GM12878 (cell line): Measurements from ENCODE around the gene HSPB1.

Experiments
- CHD1 ChIP-seq: IDR thresholded peaks from 2 replicates; pipeline ENCODE4 v1.6.1; 2012; ENCODE audit warnings: low read depth, low read length, improper control_type of control experiment
- CREM ChIP-seq: IDR thresholded peaks from 2 replicates; pipeline ENCODE4 v1.6.1; 2014; ENCODE audit warnings: antibody characterized with exemption, low read depth
- EZH2 ChIP-seq: IDR thresholded peaks from 2 replicates; pipeline ENCODE4 v1.6.1; 2012; ENCODE audit warnings: low read depth, mild to moderate bottlenecking, control low read depth, inconsistent platforms, low read length, borderline replicate concordance; ENCODE audit not compliant: control insufficient read depth
- MEF2A ChIP-seq: IDR thresholded peaks from 2 replicates; pipeline ENCODE4 v1.6.1; 2011; ENCODE audit warnings: low read depth, mild to moderate bottlenecking, low read length, moderate library complexity; ENCODE audit not compliant: insufficient read depth
- NBN ChIP-seq: fragments of 450-650 bp; IDR thresholded peaks from 2 replicates; pipeline ENCODE4 v1.6.1; 2016
- POLR2A ChIP-seq: IDR thresholded peaks from 2 replicates; pipeline ENCODE4 v1.6.1; 2011; ENCODE audit warnings: low read depth, mild to moderate bottlenecking, low read length
- SRF ChIP-seq, 2 experiments: IDR thresholded peaks; 2 replicates each; pipeline ENCODE4 v1.6.1; 2011; ENCODE audit warnings: low read depth in 2 of 2, low read length in 2 of 2, mild to moderate bottlenecking in 1 of 2, moderate library complexity in 1 of 2
- TBL1XR1 ChIP-seq: IDR thresholded peaks from 2 replicates; pipeline ENCODE4 v1.6.1; 2012; ENCODE audit warnings: low read depth, low read length, improper control_type of control experiment
- TF ChIP-seq, protein P1 (sequence below): IDR thresholded peaks from 2 replicates; pipeline ENCODE4 v1.6.1; 2012; ENCODE audit warnings: mild to moderate bottlenecking, low read depth, low read length
- TF ChIP-seq, protein P2 (sequence below), 3 experiments: IDR thresholded peaks in 2 of 3; conservative IDR thresholded peaks in 1 of 3; 2 replicates each; pipeline ENCODE4 v1.5.1; 2011; ENCODE audit warnings: low read depth in 3 of 3, low read length in 3 of 3, mild to moderate bottlenecking in 3 of 3, control low read depth in 2 of 3, moderate library complexity in 2 of 3, inconsistent platforms in 1 of 3, mixed read lengths in 1 of 3; ENCODE audit not compliant: control insufficient read depth in 2 of 3, insufficient read depth in 1 of 3; ENCODE audit errors: extremely low read depth in 1 of 3

DNA sequence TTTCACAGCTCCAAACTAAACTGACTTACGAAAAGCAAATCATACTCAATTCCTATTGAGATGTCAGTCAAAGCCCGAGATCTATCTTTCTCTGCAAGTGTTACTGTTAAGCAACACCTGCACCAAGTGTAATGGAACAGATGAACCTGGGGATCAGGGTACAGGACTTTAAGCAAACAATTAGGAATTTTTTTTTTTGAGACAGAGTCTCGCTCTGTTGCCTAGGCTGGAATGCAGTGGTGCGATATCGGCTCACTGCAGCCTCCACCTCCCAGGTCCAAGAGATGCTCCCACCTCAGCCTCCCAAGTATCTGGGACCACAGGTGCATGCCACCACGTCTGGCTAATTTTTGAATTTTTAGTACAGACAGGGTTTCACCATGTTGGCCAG is 41.5 kb downstream of the HSPB1 start:
- TF ChIP-seq CREM (no peak), POLR2A (no peak), EZH2 (no peak), NBN (no peak), MEF2A (no peak), CHD1 (no peak), SRF (IDR thresholded peaks at IDR 0.05; ENCODE audit: low read depth in 2 of 2, low read length in 2 of 2) (no peak), TBL1XR1 (no peak)
- TF ChIP-seq, protein P1, sequence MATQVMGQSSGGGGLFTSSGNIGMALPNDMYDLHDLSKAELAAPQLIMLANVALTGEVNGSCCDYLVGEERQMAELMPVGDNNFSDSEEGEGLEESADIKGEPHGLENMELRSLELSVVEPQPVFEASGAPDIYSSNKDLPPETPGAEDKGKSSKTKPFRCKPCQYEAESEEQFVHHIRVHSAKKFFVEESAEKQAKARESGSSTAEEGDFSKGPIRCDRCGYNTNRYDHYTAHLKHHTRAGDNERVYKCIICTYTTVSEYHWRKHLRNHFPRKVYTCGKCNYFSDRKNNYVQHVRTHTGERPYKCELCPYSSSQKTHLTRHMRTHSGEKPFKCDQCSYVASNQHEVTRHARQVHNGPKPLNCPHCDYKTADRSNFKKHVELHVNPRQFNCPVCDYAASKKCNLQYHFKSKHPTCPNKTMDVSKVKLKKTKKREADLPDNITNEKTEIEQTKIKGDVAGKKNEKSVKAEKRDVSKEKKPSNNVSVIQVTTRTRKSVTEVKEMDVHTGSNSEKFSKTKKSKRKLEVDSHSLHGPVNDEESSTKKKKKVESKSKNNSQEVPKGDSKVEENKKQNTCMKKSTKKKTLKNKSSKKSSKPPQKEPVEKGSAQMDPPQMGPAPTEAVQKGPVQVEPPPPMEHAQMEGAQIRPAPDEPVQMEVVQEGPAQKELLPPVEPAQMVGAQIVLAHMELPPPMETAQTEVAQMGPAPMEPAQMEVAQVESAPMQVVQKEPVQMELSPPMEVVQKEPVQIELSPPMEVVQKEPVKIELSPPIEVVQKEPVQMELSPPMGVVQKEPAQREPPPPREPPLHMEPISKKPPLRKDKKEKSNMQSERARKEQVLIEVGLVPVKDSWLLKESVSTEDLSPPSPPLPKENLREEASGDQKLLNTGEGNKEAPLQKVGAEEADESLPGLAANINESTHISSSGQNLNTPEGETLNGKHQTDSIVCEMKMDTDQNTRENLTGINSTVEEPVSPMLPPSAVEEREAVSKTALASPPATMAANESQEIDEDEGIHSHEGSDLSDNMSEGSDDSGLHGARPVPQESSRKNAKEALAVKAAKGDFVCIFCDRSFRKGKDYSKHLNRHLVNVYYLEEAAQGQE: no peak
- TF ChIP-seq, protein P2, sequence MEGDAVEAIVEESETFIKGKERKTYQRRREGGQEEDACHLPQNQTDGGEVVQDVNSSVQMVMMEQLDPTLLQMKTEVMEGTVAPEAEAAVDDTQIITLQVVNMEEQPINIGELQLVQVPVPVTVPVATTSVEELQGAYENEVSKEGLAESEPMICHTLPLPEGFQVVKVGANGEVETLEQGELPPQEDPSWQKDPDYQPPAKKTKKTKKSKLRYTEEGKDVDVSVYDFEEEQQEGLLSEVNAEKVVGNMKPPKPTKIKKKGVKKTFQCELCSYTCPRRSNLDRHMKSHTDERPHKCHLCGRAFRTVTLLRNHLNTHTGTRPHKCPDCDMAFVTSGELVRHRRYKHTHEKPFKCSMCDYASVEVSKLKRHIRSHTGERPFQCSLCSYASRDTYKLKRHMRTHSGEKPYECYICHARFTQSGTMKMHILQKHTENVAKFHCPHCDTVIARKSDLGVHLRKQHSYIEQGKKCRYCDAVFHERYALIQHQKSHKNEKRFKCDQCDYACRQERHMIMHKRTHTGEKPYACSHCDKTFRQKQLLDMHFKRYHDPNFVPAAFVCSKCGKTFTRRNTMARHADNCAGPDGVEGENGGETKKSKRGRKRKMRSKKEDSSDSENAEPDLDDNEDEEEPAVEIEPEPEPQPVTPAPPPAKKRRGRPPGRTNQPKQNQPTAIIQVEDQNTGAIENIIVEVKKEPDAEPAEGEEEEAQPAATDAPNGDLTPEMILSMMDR (IDR thresholded peaks at IDR 0.05 in 2 of 3, conservative IDR thresholded peaks at IDR 0.05 in 1 of 3; ENCODE audit: control insufficient read depth in 2 of 3, extremely low read depth in 1 of 3, insufficient read depth in 1 of 3, low read depth in 3 of 3, low read length in 3 of 3): no peak
